Kidney (tissue), 14 donors: ENCODE measurements around the gene PTOV1. TPM values are rescaled to one million over a fixed set of nuclear protein-coding genes. Genes with fewer than 3 reads are reported as not detected.
A peak's percentile ranks its signal among the peaks of the same experiment; 100 is the strongest.

Experiments used
- DNase-seq, 5 donors: peaks; one replicate each; pipeline ENCODE4 v3.0.0-alpha.2; 2013 to 2020
- FAIRE-seq: peaks from 2 replicates; lab custom pipeline; 2012; peaks lifted over from hg19 to GRCh38; lab: Jason Lieb, UNC
- H3K27ac ChIP-seq, 2 donors: one replicate each; pipeline ENCODE4 v1.7.0; 2013; ENCODE audit warnings: low read depth in 2 of 2, low read length in 2 of 2, inconsistent platforms in 1 of 2
- H3K27me3 ChIP-seq: one replicate; pipeline ENCODE4 v1.7.1; 2013; ENCODE audit warnings: low read length, inconsistent platforms; ENCODE audit not compliant: control insufficient read depth, insufficient read depth
- H3K36me3 ChIP-seq, 3 donors: one replicate each; pipeline versions ENCODE4 v1.7.0 to v1.7.1; 2013; ENCODE audit warnings: low read length in 3 of 3, control low read depth in 1 of 3, inconsistent platforms in 1 of 3; ENCODE audit not compliant: insufficient read depth in 3 of 3, control insufficient read depth in 2 of 3
- H3K4me1 ChIP-seq, 3 donors: one replicate each; pipeline versions ENCODE4 v1.7.0 to v1.7.1; 2013; ENCODE audit warnings: low read length in 3 of 3, inconsistent platforms in 1 of 3, low read depth in 1 of 3; ENCODE audit not compliant: control insufficient read depth in 2 of 3, insufficient read depth in 2 of 3
- H3K4me3 ChIP-seq, 3 donors: one replicate each; pipeline versions ENCODE4 v1.7.0 to v1.8.1; 2013; ENCODE audit warnings: low read length in 3 of 3, control low read depth in 1 of 3, inconsistent platforms in 1 of 3
- H3K9ac ChIP-seq, 3 donors: one replicate each; pipeline versions ENCODE4 v1.7.0 to v1.7.1; 2013; ENCODE audit warnings: low read length in 3 of 3, control low read depth in 1 of 3, inconsistent platforms in 1 of 3
- H3K9me3 ChIP-seq, 3 donors: one replicate each; pipeline versions ENCODE4 v1.7.0 to v1.7.1; 2013; ENCODE audit warnings: low read length in 3 of 3, control low read depth in 1 of 3, inconsistent platforms in 1 of 3; ENCODE audit not compliant: control insufficient read depth in 2 of 3, insufficient read depth in 1 of 3
- CTCF ChIP-seq: IDR thresholded peaks from 3 replicates; pipeline ENCODE4 v1.5.1; 2012; ENCODE audit warnings: mild to moderate bottlenecking, moderate library complexity, borderline replicate concordance; ENCODE audit not compliant: insufficient read depth; ENCODE audit errors: extremely low read depth
- intact Hi-C: fragments of 100-400 bp; cut with DNase I; formaldehyde crosslinking; loops from one replicate; pipeline ENCODE4 v1.11.1; 2022
- polyA plus RNA-seq: library from polyadenylated mRNA; stranded (reverse); fragments of 350-450 nt; fragmentation: Illumina TruSeq; extraction: RNeasy Lipid Tissue Mini Kit (QIAGEN cat#74804); gene quantifications from one replicate; pipeline ENCODE4 v1.2.3, GENCODE V29; 2014; ENCODE audit warnings: low read depth, low replicate concordance; ENCODE audit not compliant: insufficient read depth
- total RNA-seq: library from RNA; stranded (reverse); fragmentation: NEBNext Ultra II Directional; extraction: Animal tissue kit (Norgen Biotek cat#: 25700); gene quantifications from one replicate; pipeline ENCODE4 v1.2.1, GENCODE V29; 2021
- donor health status: control.
- donor health status: control.
- donor health status: control.
- donor health status: control.
- donor health status: control.
- donor health status: DM: yes; HTN: yes; CAD: no.
- donor health status: Normal renal cell carcinoma (clear cell type).

Gene PTOV1
- total and polyA plus RNA-seq, 2 donors from 2014 or later, result 118 to 235 TPM

- peaks cover 2 to 29% (median 21%) of the 10 kb centered on the region in 3 donors for H3K4me1 ChIP-seq
- intact Hi-C loops, result no loop called here
- H3K4me3 ChIP-seq, result peak overlapping the region; percentile 62 to 75 (median 71)
- peak overlapping the region; percentile 93 to 94 for H3K27ac ChIP-seq
- no peaks in the 10 kb centered on the region for H3K9me3 ChIP-seq
- FAIRE-seq (no peak), DNase-seq (peak in 1 of 5 donors; percentile 82)
- H3K27me3 ChIP-seq, result no peaks in the 10 kb centered on the region
- no peak for TF ChIP-seq CTCF
- H3K9ac ChIP-seq, result peak overlapping the region; percentile 55 to 79 (median 77)
- peaks cover 0 to 7% (median 0%) of the 10 kb centered on the region in 3 donors for H3K36me3 ChIP-seq
These were observed 19.4 kb downstream of the PTOV1 start for GRCh38 chr19:49870309-49870901.

GRCh38 chr19:49871349-49871985 lies 20.5 kb downstream of the PTOV1 start:
- no peaks in the 10 kb centered on the region for H3K9me3 ChIP-seq
- peaks cover 2 to 27% (median 19%) of the 10 kb centered on the region in 3 donors for H3K4me1 ChIP-seq
- H3K36me3 ChIP-seq, result peaks cover 0 to 7% (median 0%) of the 10 kb centered on the region in 3 donors
- no peak overlapping the region for H3K9ac ChIP-seq
- H3K4me3 ChIP-seq, result no peak overlapping the region
- FAIRE-seq, result no peak
- intact Hi-C loops, result no loop called here
- H3K27me3 ChIP-seq, result no peaks in the 10 kb centered on the region
- H3K27ac ChIP-seq, result no peak overlapping the region
- DNase-seq, result no peak
- no peak for TF ChIP-seq CTCF

- no peak overlapping the region for H3K9ac ChIP-seq
- FAIRE-seq, result no peak
- intact Hi-C loops, result no loop called here
- peaks cover 2 to 23% (median 16%) of the 10 kb centered on the region in 3 donors for H3K4me1 ChIP-seq
- no peak overlapping the region for H3K27ac ChIP-seq
- H3K36me3 ChIP-seq, result peaks cover 0 to 7% (median 0%) of the 10 kb centered on the region in 3 donors
- H3K9me3 ChIP-seq, result no peaks in the 10 kb centered on the region
- H3K4me3 ChIP-seq, result no peak overlapping the region
- no peak for DNase-seq
- TF ChIP-seq CTCF, result no peak
- H3K27me3 ChIP-seq, result no peaks in the 10 kb centered on the region
These were observed 21.5 kb downstream of the PTOV1 start for GRCh38 chr19:49872245-49873128.
